GM12801 (cell line): ENCODE measurements around the gene CLEC18A.

Experiments used
- TF ChIP-seq, protein P1 (sequence below): IDR thresholded peaks from one replicate; pipeline ENCODE4 v1.5.1; 2011; ENCODE audit warnings: control low read depth; ENCODE audit not compliant: insufficient read length; ENCODE audit errors: extremely low read depth

Gene CLEC18A

DNA sequence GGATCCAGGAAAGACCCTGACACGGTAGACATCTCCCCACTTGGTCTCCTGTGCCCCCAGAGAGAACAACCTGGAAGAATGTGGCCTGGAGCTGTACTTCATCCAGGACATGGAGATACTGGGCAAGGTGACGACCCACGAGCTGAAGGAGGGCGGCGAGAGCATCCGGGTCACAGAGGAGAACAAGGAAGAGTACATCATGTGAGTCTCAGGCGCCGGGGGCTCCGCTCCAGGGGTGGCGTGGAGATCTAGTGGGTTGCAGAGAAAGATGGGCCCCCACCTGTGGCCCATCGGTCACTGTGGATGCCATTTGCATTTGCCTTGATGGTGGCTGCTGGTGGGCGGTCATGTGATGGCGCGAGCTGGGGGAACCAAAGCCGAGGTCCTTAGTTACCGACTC, 14.9 kb upstream of the CLEC18A start:
- TF ChIP-seq, protein P1, sequence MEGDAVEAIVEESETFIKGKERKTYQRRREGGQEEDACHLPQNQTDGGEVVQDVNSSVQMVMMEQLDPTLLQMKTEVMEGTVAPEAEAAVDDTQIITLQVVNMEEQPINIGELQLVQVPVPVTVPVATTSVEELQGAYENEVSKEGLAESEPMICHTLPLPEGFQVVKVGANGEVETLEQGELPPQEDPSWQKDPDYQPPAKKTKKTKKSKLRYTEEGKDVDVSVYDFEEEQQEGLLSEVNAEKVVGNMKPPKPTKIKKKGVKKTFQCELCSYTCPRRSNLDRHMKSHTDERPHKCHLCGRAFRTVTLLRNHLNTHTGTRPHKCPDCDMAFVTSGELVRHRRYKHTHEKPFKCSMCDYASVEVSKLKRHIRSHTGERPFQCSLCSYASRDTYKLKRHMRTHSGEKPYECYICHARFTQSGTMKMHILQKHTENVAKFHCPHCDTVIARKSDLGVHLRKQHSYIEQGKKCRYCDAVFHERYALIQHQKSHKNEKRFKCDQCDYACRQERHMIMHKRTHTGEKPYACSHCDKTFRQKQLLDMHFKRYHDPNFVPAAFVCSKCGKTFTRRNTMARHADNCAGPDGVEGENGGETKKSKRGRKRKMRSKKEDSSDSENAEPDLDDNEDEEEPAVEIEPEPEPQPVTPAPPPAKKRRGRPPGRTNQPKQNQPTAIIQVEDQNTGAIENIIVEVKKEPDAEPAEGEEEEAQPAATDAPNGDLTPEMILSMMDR = no peak

DNA sequence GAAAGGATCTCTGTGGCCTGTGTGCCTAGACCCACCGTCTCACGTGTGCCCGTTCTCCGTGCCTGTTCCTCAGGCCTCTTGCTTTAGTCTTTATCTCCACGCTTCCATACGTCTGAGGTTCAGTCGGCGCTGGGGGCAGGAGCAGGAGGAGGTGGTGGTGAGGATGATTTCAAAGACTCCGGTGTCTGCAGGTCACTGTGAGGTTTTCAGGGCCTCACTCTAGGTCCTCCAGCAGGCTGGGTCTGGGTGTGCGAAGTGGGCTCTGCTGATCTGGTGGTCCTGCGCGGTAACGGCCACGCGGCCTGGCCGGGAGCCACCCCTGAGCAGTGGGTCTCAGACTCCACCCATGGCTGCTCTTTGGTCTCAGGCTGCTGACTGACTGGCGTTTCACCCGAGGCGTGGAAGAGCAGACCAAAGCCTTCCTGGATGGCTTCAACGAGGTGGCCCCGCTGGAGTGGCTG, 14.4 kb upstream of the CLEC18A start:
- TF ChIP-seq, protein P1 = no peak

DNA sequence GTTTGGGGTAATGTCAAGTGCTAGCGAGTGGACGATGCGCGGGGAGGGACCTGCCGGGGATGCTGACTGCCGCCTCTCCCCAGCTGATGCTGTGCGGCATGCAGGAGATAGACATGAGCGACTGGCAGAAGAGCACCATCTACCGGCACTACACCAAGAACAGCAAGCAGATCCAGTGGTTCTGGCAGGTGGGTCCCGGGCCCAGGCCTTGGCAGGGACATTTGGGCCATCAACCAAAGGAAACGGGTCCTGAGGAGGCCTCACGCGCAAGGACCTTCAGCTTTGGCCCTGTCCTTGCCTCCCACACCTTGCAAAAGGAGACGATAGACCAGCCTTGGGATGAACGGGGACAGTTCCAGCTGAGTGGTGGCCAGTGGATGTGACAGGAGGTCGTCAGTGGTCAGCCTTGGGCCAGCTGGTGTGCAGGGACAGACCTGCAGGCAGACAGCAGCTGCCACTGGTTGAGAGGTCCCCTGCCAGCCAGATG, 13.6 kb upstream of the CLEC18A start:
- TF ChIP-seq, protein P1 = no peak

DNA sequence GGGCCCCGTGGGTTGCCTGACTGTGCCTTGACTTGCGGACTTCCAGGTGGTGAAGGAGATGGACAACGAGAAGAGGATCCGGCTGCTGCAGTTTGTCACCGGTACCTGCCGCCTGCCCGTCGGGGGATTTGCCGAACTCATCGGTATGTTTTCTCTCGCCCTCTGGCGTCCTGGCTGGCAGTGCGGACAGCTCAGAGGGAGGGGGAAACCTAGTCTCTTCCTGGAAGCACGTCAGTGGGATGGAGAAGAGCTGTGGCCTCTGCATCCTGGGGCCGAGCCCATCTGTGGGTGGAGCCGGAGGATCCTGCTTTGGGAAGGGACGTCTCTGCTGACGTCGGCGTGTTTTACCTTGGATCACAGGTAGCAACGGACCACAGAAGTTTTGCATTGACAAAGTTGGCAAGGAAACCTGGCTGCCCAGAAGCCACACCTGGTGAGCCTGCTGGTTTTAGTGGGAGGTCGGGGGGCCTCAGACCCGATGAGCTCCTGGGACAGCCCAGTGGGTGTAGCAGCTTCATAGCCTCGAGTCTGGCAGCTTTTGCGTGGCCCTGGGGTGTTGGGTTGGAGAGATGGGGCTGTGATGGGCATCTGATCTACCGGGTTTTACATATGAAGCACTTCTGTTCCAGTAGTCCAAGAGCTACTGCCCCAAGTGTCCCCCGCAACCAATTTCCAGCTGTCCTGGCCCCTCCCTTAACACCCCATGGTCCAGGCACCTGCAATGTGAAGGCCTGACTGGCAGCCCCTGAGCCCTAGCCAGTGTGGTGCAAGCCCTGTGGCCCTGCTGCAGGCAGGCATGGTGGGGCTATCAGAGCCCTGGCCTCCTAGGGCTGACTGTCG, 11.9 kb upstream of the CLEC18A start:
- TF ChIP-seq, protein P1 = no peak

DNA sequence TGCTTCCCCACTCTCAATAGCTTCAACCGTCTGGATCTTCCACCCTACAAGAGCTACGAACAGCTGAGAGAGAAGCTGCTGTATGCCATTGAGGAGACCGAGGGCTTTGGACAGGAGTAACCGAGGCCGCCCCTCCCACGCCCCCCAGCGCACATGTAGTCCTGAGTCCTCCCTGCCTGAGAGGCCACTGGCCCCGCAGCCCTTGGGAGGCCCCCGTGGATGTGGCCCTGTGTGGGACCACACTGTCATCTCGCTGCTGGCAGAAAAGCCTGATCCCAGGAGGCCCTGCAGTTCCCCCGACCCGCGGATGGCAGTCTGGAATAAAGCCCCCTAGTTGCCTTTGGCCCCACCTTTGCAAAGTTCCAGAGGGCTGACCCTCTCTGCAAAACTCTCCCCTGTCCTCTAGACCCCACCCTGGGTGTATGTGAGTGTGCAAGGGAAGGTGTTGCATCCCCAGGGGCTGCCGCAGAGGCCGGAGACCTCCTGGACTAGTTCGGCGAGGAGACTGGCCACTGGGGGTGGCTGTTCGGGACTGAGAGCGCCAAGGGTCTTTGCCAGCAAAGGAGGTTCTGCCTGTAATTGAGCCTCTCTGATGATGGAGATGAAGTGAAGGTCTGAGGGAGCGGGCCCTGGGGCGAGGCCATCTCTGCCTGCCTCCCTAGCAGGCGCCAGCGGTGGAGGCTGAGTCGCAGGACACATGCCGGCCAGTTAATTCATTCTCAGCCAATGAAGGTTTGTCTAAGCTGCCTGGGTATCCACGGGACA, 11.1 kb upstream of the CLEC18A start:
- TF ChIP-seq, protein P1 = no peak

DNA sequence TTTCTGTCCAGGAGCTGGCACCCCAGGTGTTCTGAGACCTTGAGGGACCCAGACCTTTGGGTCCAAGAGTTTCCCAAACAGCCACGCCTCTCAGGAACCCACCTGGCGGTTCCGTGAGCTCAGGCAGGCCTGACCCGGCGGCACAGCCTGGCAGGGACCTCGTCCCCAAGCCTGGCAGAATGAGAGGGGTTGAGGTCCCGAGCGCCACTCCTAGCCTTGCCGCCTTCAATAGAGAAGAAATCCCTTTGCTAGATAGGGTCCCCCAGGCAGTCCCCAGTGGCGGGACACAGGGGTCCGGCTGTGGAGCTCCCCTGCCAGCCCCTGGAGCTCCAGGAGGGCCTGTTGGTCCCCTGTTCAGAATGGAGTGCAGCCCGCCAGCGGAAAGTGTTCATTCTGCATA, 10.5 kb upstream of the CLEC18A start:
- TF ChIP-seq, protein P1 = no peak
